OCI-LY1 (cell line): ENCODE results near the gene CYTL1.
"Not testable (repeated sequence)": the region's sequence is repeated elsewhere in the genome, so short reads cannot be mapped to it uniquely, and the experiment has no call there.

ENCODE experiments used
- H2AFZ ChIP-seq: fragments of 200-600 bp; sonication (generic), shearing (Covaris generic); 2 replicates; pipeline ENCODE4 v1.6.0; 2014; ENCODE audit warnings: antibody characterized with exemption, mild to moderate bottlenecking, low read length
- H3F3A ChIP-seq: fragments of 200-600 bp; sonication (generic), shearing (Covaris generic); 2 replicates; pipeline ENCODE4 v1.6.0; 2014; ENCODE audit warnings: mild to moderate bottlenecking, antibody characterized with exemption, low read length, moderate library complexity; ENCODE audit not compliant: insufficient read depth
- H3K27ac ChIP-seq: fragments of 200-600 bp; sonication (generic); 2 replicates; pipeline ENCODE4 v1.5.1; 2014; ENCODE audit warnings: low read length, mixed run types, mild to moderate bottlenecking, low read depth; ENCODE audit not compliant: poor library complexity, severe bottlenecking
- H3K27me3 ChIP-seq: fragments of 200-600 bp; sonication (generic); 2 replicates; pipeline ENCODE4 v1.6.0; 2014; ENCODE audit warnings: antibody characterized with exemption, mild to moderate bottlenecking, low read length, moderate library complexity; ENCODE audit not compliant: insufficient read depth
- H3K36me3 ChIP-seq: fragments of 200-600 bp; sonication (generic); 2 replicates; pipeline ENCODE4 v1.6.1; 2014; ENCODE audit warnings: mild to moderate bottlenecking, antibody characterized with exemption, low read length, moderate library complexity, mixed read lengths; ENCODE audit not compliant: insufficient read depth
- H3K4me1 ChIP-seq: fragments of 200-600 bp; sonication (generic); 2 replicates; pipeline ENCODE4 v1.5.1; 2014; ENCODE audit warnings: mild to moderate bottlenecking, low read length, moderate library complexity; ENCODE audit not compliant: insufficient read depth, severe bottlenecking
- H3K4me2 ChIP-seq: fragments of 200-600 bp; sonication (generic), shearing (Covaris generic); 2 replicates; pipeline ENCODE4 v1.6.1; 2014; ENCODE audit warnings: low read length
- H3K4me3 ChIP-seq: fragments of 200-600 bp; sonication (generic); 2 replicates; pipeline ENCODE4 v1.5.1; 2014; ENCODE audit warnings: low read length, low read depth, mild to moderate bottlenecking, mixed read lengths; ENCODE audit not compliant: poor library complexity, severe bottlenecking
- H3K79me2 ChIP-seq: fragments of 200-600 bp; shearing (Covaris generic); 2 replicates; pipeline ENCODE4 v1.6.1; 2016; ENCODE audit warnings: mixed run types, low read length, mixed read lengths; ENCODE audit not compliant: insufficient read depth
- H3K9ac ChIP-seq: fragments of 200-600 bp; sonication (generic), shearing (Covaris generic); 2 replicates; pipeline ENCODE4 v1.6.1; 2014; ENCODE audit warnings: mild to moderate bottlenecking, low read length, mixed read lengths
- H3K9me2 ChIP-seq: fragments of 200-600 bp; sonication (generic), shearing (Covaris generic); 2 replicates; pipeline ENCODE4 v1.6.1; 2014; ENCODE audit warnings: low read depth, mild to moderate bottlenecking, low read length, mixed read lengths
- H3K9me3 ChIP-seq: fragments of 200-600 bp; shearing (Covaris generic); 2 replicates; pipeline ENCODE4 v1.6.1; 2014; ENCODE audit warnings: low read length, mixed read lengths
- H4K20me1 ChIP-seq: fragments of 200-600 bp; sonication (generic), shearing (Covaris generic); 2 replicates; pipeline ENCODE4 v1.6.0; 2016; ENCODE audit warnings: mild to moderate bottlenecking, low read length; ENCODE audit not compliant: insufficient read depth
- EZH2 ChIP-seq: fragments of 200-600 bp; sonication (generic), shearing (Covaris generic); IDR thresholded peaks from 2 replicates; pipeline ENCODE4 v1.8.0; 2017; ENCODE audit warnings: borderline replicate concordance, mixed run types, mild to moderate bottlenecking, antibody characterized with exemption, low read length, moderate library complexity, mixed read lengths
- TF ChIP-seq, protein P1 (sequence below): fragments of 200-600 bp; sonication (generic), shearing (Covaris generic); IDR thresholded peaks from 2 replicates; pipeline ENCODE4 v1.5.1; 2017; ENCODE audit warnings: mild to moderate bottlenecking, antibody characterized with exemption, low read length, moderate library complexity, mixed read lengths

CYTL1 gene

GRCh38 chr4:5019274-5019673, at the start of gene CYTL1:
CYTL1 (minus strand) TSS chr4:5019458; CDS start chr4:5019445, 13 bp downstream.
- TF ChIP-seq EZH2, result no peak
- TF ChIP-seq, protein P1, sequence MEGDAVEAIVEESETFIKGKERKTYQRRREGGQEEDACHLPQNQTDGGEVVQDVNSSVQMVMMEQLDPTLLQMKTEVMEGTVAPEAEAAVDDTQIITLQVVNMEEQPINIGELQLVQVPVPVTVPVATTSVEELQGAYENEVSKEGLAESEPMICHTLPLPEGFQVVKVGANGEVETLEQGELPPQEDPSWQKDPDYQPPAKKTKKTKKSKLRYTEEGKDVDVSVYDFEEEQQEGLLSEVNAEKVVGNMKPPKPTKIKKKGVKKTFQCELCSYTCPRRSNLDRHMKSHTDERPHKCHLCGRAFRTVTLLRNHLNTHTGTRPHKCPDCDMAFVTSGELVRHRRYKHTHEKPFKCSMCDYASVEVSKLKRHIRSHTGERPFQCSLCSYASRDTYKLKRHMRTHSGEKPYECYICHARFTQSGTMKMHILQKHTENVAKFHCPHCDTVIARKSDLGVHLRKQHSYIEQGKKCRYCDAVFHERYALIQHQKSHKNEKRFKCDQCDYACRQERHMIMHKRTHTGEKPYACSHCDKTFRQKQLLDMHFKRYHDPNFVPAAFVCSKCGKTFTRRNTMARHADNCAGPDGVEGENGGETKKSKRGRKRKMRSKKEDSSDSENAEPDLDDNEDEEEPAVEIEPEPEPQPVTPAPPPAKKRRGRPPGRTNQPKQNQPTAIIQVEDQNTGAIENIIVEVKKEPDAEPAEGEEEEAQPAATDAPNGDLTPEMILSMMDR, result no peak
- no peaks in the 10 kb centered on the region for H3K79me2 ChIP-seq
- no peaks in the 10 kb centered on the region for H3K9me3 ChIP-seq
- H3K27me3 ChIP-seq, result no peaks in the 10 kb centered on the region
- no peaks in the 10 kb centered on the region for H3K36me3 ChIP-seq
- H3K4me1 ChIP-seq, result no peaks in the 10 kb centered on the region
- H3K9me2 ChIP-seq, result no peaks in the 10 kb centered on the region
- no peak within 1 kb of the TSS for H2AFZ ChIP-seq
- no peak within 1 kb of the TSS for H3K4me2 ChIP-seq
- H3K4me3 ChIP-seq, result no peak within 1 kb of the TSS
- no peak within 1 kb of the TSS for H3K9ac ChIP-seq
- no peaks in the 10 kb centered on the region for H4K20me1 ChIP-seq
- H3K27ac ChIP-seq, result no peak within 1 kb of the TSS
- H3F3A ChIP-seq, result no peaks in the 10 kb centered on the region

DNA sequence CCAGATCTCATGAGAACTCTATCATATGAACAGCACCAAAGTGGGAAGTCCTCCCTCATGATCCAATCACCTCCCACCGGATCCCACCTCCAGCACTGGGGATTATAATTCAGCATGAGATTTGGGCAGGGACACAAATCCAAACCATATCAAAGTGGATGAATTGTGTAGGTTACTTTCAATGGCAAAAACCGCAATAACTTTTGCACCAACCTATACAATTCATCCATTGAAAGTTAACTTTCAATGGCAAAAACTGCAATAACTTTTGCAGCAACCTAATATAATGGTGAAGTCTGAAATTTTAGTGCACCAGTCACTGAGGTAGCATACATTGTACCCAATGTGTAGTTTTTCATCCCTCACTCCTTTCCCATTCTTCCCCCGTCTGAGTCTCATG, 48.6 kb upstream of the CYTL1 start:
- Histone ChIP-seq H4K20me1 (no peaks in the 10 kb centered on the region), H3K27ac (no peak overlapping the region), H3K9me2 (no peaks in the 10 kb centered on the region), H3K4me2 (no peak overlapping the region), H3K4me3 (no peak overlapping the region), H3K36me3 (no peaks in the 10 kb centered on the region), H3F3A (no peaks in the 10 kb centered on the region), H3K27me3 (no peaks in the 10 kb centered on the region; the same call in 1 of the 2 replicates), H2AFZ (no peak overlapping the region), H3K79me2 (no peaks in the 10 kb centered on the region), H3K9me3 (no peaks in the 10 kb centered on the region), H3K4me1 (no peaks in the 10 kb centered on the region), H3K9ac (no peak overlapping the region)
- TF ChIP-seq, protein P1, result no peak
- no peak for TF ChIP-seq EZH2

DNA sequence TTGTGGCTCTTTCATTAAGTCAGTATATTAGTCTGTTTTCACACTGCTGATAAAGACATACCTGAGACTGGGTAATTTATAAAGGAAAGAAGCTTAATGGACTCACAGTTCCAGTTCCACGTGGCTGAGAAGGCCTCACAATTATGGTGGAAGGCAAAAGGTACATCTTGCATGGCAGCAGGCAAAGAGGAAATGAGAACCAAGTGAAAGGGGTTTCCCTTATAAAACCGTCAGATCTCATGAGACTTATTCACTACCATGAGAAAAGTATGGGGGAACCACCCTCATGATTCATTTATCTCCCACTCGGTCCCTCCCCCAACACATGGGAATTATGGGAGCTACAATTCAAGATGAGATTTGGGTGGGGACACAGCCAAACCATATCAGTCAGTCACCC, 47.7 kb upstream of the CYTL1 start:
- not testable (repeated sequence) for H3K9ac ChIP-seq, H3K4me3 ChIP-seq, H3K36me3 ChIP-seq, H3K9me2 ChIP-seq, H3K27me3 ChIP-seq, H3K4me2 ChIP-seq, H3K27ac ChIP-seq, H2AFZ ChIP-seq, H3F3A ChIP-seq, H3K4me1 ChIP-seq, H4K20me1 ChIP-seq, H3K9me3 ChIP-seq, H3K79me2 ChIP-seq

- Histone ChIP-seq H2AFZ (no peak overlapping the region), H3K4me2 (no peak overlapping the region), H3K9ac (no peak overlapping the region), H3K79me2 (no peaks in the 10 kb centered on the region), H3K27ac (no peak overlapping the region), H3K4me1 (no peaks in the 10 kb centered on the region), H4K20me1 (no peaks in the 10 kb centered on the region), H3K36me3 (no peaks in the 10 kb centered on the region), H3K4me3 (no peak overlapping the region), H3F3A (no peaks in the 10 kb centered on the region), H3K9me3 (no peaks in the 10 kb centered on the region), H3K9me2 (no peaks in the 10 kb centered on the region), H3K27me3 (no peaks in the 10 kb centered on the region; the same call in 1 of the 2 replicates)
- TF ChIP-seq, protein P1, result no peak
Measured at GRCh38 chr4:5066101-5066500, 46.8 kb upstream of the CYTL1 start.
